Measurements from ENCODE around the gene FRMD4A. TPM values are rescaled to one million over a fixed set of nuclear protein-coding genes. Genes with fewer than 3 reads are reported as not detected.

The FRMD4A gene
- total and polyA plus RNA-seq, 3 donors from 2014 or later: 15.0 to 20.8 (median 18.7) TPM

GRCh38 chr10:13765641-13766341 lies 564.9 kb downstream of the FRMD4A start:
- Histone ChIP-seq H3K4me3 (no peak overlapping the region), H3K27me3 (no peaks in the 10 kb centered on the region), H3K36me3 (ENCODE audit: low read depth, missing control alignments) (no peaks in the 10 kb centered on the region), H3K4me1 (no peaks in the 10 kb centered on the region), H3K9me3 (no peaks in the 10 kb centered on the region), H3K27ac (no peak overlapping the region)
- TF ChIP-seq, protein P1, sequence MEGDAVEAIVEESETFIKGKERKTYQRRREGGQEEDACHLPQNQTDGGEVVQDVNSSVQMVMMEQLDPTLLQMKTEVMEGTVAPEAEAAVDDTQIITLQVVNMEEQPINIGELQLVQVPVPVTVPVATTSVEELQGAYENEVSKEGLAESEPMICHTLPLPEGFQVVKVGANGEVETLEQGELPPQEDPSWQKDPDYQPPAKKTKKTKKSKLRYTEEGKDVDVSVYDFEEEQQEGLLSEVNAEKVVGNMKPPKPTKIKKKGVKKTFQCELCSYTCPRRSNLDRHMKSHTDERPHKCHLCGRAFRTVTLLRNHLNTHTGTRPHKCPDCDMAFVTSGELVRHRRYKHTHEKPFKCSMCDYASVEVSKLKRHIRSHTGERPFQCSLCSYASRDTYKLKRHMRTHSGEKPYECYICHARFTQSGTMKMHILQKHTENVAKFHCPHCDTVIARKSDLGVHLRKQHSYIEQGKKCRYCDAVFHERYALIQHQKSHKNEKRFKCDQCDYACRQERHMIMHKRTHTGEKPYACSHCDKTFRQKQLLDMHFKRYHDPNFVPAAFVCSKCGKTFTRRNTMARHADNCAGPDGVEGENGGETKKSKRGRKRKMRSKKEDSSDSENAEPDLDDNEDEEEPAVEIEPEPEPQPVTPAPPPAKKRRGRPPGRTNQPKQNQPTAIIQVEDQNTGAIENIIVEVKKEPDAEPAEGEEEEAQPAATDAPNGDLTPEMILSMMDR (IDR thresholded peaks at IDR 0.05): no peak
- TF ChIP-seq POLR2A (IDR thresholded peaks at IDR 0.05): no peak
- WGBS, 2 donors: 75 to 87% methylated on average over 19 of the region's 19 CpGs
- intact Hi-C loops (cut with DNase I; ENCODE audit: low total_unique reads): no loop called here
- no peak for DNase-seq

DNA sequence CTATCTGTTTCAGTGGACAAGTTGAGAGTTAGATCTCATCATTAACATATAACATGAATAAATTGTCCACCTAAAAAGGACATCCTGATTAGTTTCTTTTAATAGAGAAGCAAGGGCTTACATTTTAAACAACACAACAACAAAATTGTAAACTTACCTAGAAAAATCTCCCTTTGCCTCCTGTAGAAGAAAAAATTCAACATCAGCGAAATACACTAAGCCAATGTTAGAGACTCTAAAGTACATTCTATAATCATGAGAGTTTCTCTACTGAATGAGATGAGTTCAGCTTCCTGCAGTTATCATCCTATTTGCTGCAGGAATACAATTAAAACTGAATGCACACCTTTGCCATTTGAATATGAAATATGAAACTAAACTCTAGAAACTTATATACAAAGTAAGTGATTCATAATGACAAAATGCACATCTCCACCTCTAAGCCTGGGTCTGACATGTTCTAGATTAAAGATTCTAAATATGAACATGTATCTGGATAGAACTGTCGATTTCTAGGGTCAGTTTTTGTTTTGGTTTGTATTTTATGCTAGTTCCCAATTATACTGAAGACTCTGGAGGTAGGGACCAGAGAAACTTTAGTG lies 569.1 kb downstream of the FRMD4A start:
- no peaks in the 10 kb centered on the region for H3K4me1 ChIP-seq
- H3K27ac ChIP-seq: no peak overlapping the region
- intact Hi-C loops (cut with DNase I; ENCODE audit: low total_unique reads): no loop called here
- no peaks in the 10 kb centered on the region for H3K27me3 ChIP-seq
- no peak for DNase-seq
- no peak overlapping the region for H3K4me3 ChIP-seq
- H3K9me3 ChIP-seq: no peaks in the 10 kb centered on the region
- TF ChIP-seq, protein P1 (IDR thresholded peaks at IDR 0.05): no peak
- TF ChIP-seq POLR2A (IDR thresholded peaks at IDR 0.05): no peak
- no peaks in the 10 kb centered on the region for H3K36me3 ChIP-seq (ENCODE audit: low read depth, missing control alignments)
- WGBS, 2 donors: 96% methylated on average over 2 of the region's 2 CpGs

GRCh38 chr10:13759168-13759567 lies 571.6 kb downstream of the FRMD4A start:
- Histone ChIP-seq H3K27ac (no peak overlapping the region), H3K9me3 (no peaks in the 10 kb centered on the region), H3K36me3 (ENCODE audit: low read depth, missing control alignments) (no peaks in the 10 kb centered on the region), H3K4me1 (no peaks in the 10 kb centered on the region), H3K27me3 (no peaks in the 10 kb centered on the region), H3K4me3 (no peak overlapping the region)
- TF ChIP-seq, protein P1 (IDR thresholded peaks at IDR 0.05): no peak
- no peak for TF ChIP-seq POLR2A (IDR thresholded peaks at IDR 0.05)
- intact Hi-C loops (cut with DNase I; ENCODE audit: low total_unique reads): no loop called here
- WGBS, 2 donors: 85 to 94% methylated on average over 6 of the region's 6 CpGs
- DNase-seq: no peak

DNA sequence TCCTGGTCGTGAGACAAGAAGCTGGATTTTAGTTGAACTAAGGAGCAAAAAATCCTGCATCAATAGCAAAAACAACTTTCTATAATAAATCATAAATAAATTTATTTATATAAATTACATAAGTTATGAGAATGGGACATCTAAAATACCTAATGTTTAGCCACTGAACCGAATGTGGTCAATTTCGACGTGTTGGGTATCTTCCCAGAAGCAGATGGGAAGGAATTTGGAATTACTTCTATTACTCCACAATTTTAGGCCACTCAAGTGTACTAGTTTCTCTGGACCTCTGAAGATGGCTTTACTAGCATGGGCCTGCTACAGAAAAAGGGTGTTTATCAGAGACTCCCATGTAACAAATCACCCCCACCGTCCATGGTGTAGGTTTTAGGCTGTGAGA lies 572.0 kb downstream of the FRMD4A start:
- Histone ChIP-seq H3K27ac (no peak overlapping the region), H3K27me3 (no peaks in the 10 kb centered on the region), H3K4me1 (no peaks in the 10 kb centered on the region), H3K9me3 (no peaks in the 10 kb centered on the region), H3K36me3 (ENCODE audit: low read depth, missing control alignments) (no peaks in the 10 kb centered on the region), H3K4me3 (no peak overlapping the region)
- intact Hi-C loops (cut with DNase I; ENCODE audit: low total_unique reads): no loop called here
- TF ChIP-seq POLR2A (IDR thresholded peaks at IDR 0.05): no peak
- TF ChIP-seq, protein P1 (IDR thresholded peaks at IDR 0.05): no peak
- WGBS, 2 donors: 79 to 84% methylated on average over 5 of the region's 5 CpGs
- no peak for DNase-seq

DNA sequence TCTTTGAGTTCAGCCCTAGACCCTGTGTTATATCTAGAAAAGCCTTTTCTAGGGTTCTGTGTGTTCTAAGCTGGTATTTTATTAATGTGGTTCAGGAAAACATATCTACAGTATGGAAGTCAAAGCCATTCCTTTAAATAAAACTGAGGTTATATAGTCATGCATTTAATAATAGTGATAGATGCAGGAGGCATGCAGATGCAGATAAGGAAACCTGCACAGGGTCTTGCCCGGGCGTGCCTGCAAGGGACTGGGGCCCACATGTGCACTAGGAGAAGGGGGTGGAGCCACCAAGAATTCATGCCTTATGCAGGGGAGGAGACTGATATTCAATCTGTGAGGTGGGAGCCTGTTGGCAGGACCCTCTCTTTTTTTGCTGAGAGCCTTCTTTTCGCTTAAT lies 572.4 kb downstream of the FRMD4A start:
- 82 to 94% methylated on average over 3 of the region's 3 CpGs for WGBS, 2 donors

More for the DNA sequence above, 572.4 kb downstream of the FRMD4A start:
- H3K4me3 ChIP-seq: no peak overlapping the region
- no peaks in the 10 kb centered on the region for H3K9me3 ChIP-seq
- intact Hi-C loops (cut with DNase I; ENCODE audit: low total_unique reads): no loop called here
- no peaks in the 10 kb centered on the region for H3K36me3 ChIP-seq (ENCODE audit: low read depth, missing control alignments)
- H3K27ac ChIP-seq: no peak overlapping the region
- no peaks in the 10 kb centered on the region for H3K4me1 ChIP-seq
- no peaks in the 10 kb centered on the region for H3K27me3 ChIP-seq
- no peak for DNase-seq
- TF ChIP-seq, protein P1 (IDR thresholded peaks at IDR 0.05): no peak
- TF ChIP-seq POLR2A (IDR thresholded peaks at IDR 0.05): no peak

All from testis (tissue), 3 donors.